ENCODE measurements around the gene EPC1.
"Not testable (repeated sequence)": the region's sequence is repeated elsewhere in the genome, so short reads cannot be mapped to it uniquely, and the experiment has no call there.

The EPC1 gene, protein sequence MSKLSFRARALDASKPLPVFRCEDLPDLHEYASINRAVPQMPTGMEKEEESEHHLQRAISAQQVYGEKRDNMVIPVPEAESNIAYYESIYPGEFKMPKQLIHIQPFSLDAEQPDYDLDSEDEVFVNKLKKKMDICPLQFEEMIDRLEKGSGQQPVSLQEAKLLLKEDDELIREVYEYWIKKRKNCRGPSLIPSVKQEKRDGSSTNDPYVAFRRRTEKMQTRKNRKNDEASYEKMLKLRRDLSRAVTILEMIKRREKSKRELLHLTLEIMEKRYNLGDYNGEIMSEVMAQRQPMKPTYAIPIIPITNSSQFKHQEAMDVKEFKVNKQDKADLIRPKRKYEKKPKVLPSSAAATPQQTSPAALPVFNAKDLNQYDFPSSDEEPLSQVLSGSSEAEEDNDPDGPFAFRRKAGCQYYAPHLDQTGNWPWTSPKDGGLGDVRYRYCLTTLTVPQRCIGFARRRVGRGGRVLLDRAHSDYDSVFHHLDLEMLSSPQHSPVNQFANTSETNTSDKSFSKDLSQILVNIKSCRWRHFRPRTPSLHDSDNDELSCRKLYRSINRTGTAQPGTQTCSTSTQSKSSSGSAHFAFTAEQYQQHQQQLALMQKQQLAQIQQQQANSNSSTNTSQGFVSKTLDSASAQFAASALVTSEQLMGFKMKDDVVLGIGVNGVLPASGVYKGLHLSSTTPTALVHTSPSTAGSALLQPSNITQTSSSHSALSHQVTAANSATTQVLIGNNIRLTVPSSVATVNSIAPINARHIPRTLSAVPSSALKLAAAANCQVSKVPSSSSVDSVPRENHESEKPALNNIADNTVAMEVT

DNA sequence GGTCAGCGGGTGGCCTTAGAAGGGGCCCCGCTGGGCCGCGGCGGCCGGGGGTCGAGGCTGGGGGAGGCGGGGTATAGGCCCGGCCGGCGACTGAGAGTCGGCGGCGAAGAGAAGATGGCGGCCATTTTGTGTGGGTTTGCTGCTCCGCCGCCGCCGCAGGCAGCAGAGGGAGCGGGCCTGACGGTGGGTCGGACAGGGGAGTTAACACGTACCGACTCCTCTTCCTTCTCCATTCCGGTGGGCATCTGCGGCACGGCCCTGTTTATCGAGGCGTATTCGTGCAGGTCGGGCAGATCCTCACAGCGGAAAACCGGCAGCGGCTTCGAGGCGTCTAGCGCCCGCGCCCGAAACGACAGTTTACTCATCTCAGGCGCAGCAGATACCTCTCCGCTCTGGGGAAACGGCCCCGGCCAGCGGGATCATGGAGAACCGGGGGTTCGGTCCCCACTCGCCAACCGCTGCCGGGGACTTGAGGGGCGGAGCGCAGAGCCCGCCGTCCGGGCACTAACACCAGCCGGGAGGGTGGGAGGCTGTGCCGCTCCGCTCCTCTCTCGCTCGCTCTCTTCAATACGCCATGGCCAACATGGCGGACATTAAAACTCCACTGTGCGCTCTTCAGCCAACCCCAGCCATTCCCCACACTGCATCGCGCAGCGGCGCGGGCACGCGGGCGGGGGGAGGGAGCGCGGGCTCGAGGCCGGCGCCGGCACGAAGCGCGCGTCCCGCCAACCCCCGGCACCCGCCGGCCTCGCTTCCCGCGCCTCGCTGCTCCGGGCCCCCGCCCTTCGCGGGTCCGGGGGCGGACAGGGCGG lies at the start of gene EPC1:
Gene EPC1 (minus strand): TSS at position 608 of the 812 bp plus-strand sequence. CDS start 243 bp downstream, at position 365.
- DNase-seq: peak; percentile 84

DNA sequence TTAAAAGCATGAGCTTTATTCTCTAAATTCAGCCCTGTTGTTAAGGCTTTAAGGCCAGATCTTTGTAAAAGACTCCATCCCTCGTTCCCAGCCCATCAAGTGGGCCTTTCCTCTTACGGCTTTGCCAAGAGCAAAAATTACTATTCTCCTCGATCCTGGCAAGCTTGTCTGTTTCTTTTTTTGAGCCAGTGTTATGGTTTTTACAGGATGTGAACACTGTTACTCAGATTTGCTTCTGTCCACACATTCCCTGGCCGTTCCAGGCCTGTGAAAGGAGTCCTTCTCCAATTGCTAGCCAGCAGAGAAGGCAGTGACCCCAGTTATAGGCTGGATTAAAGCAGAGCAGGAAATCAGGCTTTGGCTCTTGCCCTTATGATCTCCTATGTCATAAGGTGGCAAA lies 47.0 kb upstream of the EPC1 start:
- DNase-seq: no peak

DNA sequence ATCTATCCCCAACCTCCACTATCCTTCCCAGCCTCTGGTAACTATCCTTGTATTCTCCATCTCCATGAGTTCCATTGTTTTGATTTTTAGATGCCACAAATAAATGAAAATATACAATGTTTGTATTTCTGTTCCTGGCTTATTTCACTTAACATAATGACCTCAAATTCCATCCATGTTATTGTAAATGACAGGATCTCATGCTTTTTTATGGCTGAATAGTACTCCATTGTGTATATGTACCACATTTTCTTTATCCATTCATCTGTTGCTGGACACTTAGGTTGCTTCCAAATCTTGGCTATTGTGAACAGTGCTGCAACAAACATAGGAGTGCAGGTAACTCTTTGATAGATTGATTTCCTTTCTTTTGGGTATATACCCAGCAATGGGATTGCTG lies 45.3 kb upstream of the EPC1 start:
- DNase-seq: not testable (repeated sequence)

DNA sequence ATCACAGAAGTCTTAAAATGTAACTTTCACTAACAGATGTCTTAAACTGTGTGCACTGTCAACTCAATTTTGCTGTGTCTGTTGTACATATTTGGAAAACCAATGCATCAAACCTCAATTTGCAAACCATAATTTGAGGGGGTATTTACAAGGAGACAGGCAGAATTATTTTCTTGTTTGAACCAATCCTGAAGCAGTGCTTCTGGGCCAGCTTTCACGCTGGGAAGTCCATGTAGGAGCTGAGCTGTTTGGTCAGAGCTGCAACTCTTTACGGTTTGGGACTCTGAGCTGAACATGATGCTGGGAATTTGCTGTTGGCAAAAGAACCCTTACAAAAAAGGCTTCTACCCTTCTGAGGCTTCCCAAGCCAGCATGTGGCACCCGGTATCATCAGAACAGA lies 43.2 kb upstream of the EPC1 start:
- no peak for DNase-seq

DNA sequence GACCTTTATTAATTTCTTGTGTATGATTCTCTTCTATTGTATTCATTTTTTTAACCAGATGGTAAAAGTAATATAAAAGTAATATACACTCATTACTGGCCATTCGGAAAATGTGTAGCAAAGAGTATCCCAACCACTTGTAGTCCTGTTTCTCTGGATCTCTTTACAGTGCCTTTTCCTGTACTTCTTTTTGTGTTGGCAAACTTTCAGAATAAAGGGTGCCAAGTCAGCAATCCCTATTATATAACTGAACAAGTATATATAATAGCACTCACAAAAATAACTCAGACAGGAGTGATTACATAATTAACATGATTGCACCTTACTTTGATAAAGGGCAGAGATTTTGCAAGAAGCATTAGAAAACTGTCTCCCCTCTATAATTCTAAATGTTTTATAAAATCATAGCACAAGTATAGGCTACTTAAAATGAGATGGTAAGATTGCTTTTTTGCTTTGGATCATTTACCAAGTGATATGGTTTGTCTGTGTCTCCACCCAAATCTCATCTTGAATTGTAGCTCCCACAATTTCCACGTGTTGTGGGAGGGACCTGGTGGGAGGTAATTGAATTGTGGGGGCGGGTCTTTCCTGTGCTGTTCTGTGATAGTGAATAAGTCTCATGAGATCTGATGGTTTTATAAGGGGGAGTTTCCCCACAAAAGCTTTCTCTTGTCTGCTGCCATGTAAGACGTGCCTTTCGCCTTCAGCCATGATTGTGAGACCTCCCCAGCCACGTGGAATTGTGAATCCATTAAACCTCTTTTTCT lies 41.5 kb upstream of the EPC1 start:
- no peak for DNase-seq

DNA sequence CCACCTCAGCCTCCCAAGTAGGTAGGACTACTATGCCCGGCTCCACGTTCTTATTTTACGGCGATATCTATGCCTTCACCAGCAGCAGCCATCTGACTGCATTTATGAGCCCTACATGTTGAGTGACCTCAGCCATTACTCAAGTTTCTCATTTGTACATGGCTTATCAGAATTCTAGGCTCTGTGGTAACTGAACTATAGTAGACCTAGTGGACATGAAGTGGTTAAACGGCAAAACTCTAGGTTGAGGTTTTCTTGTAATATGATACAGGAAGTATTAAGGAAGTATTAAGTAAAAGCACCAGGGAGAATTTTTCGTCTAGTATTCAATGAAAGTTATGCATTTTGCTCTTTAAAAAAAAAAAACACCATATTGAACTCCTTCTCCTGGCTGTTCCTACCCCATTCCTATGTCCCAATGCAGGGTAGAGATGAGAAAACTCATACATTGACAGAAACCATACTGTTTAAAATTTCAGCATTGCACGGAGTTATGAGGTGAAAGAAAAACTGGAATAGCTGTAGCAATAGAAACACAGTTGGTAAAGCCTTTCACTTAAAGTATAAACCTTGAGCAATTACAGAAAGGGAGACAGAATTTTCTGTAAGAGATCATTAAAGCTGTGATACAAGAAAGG lies 39.8 kb upstream of the EPC1 start:
- DNase-seq: no peak

DNA sequence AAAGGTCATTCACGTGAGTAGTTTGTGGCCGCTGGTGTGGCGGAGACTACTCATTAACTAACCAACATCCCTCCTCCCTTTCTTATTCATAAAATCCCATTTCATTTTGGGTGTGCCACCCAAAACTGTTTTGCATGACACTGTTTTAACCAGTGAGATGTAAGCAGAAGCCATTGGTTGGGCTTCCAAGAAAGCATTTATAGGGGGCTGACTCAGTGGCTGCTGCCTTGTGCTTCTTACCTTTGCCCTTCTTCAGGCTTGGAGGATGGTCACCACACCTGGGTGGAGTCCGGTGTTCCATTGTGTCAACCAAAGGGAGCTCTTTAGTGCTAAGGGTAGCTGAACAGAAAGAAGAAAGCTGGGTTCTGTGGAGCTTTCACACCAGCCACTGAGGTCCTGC lies 37.2 kb upstream of the EPC1 start:
- no peak for DNase-seq

DNA sequence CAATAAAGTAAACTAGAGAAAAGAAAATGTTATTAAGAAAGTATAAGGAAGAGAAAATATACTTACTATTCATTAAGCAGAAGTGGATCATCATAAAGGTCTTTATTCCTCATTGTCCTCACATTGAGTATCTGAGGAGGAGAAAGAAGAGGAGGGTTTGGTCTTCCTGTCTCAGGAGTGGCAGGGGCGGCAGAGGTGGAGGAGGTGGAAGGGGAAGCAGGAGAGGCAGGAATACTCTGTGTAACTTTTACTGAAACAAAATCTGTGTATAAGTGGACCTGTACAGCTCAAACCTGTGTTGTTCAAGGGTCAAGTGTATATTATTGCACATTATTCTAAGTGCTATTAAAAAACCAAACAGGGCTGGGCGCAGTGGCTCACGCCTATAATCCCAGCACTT lies 34.2 kb upstream of the EPC1 start:
- DNase-seq: no peak

DNA sequence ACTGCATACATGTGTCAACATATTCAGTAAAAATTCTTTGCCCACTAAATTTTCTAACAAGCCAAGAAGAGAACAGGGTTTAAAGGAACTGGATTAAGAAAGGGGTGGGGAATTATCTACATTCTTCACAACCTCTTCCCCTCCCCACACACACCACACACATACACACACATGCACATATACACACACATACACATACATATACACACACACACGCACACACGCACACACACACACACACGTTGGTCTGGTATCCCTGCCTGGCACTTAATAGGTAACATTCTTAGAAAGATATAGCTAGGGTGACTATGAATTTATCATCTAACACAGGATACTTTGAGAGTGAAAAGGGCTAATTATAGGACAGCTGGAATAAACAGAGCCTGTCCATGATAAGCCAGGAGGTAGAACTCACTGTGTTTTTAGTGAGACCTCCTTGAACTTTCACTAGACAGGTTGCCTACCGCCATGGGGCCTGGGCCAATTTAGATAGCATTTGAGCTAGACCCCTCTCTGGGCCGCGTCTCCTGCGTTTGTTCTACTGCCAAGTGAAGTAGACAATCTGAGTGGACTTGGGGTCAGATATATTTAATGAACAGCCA lies 33.1 kb upstream of the EPC1 start:
- DNase-seq: no peak

DNA sequence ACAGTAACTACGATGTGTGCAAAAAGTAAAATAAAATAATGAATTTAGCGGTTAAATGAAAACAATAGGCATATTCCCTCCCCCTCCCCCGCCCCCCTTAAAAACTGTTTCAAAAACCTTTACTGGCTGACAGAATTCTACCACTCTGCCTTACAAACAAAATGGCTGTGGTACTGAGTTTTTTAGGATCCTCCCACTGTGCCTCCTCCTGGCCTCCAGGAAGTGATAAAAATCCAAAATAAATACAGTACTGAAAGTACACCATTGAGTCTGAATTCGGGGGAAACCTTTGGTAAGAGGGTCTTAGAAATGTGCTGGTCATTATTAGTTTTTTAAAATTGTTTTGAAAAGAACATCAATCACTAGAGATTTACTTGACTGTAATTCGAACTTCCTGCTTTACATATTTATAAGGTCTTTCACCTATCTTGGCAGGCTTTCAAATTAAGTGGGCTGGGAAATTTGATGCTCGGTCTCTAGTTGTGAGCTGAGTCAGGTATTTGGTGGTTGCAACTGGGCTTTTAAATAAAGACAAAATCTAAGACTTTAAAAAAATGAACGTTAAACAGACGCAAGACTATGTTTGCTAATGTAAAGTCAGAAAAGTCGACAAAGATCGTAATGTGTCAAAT lies 32.5 kb upstream of the EPC1 start:
- DNase-seq: no peak

DNA sequence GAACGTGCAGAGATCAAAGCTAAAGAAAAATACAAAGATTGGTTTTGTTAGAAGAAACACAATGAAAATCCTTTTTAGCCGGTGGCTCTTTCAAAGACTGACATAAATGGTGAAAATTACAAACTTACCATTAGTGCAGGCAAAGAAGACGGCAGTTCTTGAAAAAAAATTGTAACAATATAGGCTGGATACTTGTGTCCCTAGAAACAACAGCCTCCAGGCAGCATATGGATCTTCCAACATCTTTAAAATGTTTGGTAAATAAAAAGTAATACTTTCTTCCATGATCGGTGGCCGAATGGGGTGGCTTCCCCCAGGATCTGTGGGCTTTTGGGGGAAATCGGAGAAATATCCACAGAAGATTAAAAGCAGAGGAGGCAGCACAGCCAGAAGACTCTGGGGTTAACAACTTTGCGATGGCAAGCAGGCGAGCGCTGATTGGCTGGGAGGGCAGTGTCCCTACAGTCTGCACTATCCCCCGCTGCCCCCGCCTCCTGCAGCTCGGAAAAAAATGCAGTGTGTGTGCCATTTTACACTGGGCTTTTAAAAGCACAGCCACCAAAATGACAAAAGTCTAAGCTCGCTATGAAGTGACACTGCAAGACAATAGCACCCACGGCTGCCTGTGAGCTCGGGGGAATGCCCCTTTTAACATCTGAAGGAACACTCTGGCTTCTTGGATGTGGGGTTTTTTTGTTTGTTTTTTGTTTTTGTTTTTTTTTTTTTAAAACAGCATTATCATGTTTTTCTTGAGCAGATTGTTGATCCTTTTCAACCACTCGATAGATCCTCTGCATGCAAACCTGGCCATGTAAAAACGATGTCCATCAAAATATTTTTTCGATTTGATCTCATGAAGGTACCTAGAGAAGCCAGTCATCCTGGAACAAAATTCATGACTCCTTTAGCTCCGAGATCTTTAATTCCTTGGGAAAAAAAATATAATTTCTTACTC lies 31.7 kb upstream of the EPC1 start:
- peak; percentile 57 for DNase-seq

DNA sequence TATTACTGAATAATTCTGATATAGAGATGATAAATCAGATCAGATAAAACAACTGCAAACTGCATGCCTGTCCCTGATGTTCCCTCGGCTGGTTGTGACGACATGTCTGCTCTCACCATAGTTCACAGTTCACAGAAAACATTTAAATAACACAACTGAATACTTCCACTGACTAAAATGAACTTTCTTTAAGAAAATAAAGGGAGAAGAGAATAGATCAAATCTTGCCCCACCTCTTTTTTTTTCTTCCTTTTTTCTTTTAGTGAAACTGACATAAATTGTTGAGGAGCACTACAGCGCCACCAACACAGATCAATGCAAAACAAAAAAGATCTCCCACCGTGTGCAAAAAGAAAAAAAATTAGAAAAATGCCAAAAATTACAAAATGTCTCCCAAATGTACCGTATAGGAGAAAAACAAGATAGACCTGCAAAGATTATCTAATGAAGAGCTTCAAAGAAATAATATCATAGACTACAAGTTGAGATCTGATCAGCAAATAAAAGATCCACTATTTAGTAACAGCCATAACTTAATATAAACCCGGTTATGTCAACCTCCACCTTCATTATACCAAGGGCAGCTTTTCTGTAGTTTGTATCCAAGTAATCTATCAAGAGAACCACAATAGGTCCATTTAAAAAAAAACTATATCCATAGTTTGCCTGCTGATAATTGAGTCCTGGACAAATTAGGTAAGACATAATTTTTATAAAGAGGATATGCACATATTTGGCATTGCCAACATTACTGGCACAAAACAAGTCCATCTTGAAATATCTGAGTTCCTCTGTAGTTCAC lies 30.7 kb upstream of the EPC1 start:
- no peak for DNase-seq

DNA sequence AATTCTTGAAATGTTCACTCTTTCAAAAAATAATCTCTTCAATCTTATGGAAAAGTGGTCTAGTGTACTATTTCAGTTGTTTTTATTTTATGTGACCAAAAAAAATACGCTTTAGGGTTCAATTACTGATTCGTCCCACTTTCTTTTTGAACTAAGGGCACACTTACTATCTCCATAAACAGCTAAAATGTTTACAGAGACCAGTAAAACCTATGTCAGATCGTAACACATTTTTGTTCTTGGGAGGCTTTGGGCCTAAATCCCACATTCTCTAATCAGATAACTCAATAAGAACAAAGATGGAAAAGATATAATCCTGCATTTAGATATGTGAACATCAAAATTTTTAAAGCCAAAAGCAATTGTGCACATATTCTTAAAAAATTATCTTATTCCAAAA lies 29.8 kb upstream of the EPC1 start:
- DNase-seq: no peak

DNA sequence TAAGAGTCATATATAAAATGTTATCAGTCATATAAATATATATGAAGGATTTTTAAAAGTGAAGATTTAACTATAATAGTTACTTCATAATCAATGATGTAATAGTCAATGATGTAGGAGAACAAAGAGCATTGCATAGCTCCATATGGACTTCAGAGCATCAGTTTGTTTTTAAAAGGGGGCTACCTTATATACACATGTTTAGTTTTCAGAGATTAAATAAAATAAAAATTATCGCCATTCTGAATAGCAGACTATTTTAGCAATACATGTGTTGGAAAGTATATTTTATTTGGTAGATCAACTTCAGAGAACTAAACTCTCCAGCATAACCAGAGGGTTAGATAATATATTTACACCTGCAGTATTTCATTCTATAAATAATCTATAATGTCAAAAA lies 29.1 kb upstream of the EPC1 start:
- DNase-seq: no peak

DNA sequence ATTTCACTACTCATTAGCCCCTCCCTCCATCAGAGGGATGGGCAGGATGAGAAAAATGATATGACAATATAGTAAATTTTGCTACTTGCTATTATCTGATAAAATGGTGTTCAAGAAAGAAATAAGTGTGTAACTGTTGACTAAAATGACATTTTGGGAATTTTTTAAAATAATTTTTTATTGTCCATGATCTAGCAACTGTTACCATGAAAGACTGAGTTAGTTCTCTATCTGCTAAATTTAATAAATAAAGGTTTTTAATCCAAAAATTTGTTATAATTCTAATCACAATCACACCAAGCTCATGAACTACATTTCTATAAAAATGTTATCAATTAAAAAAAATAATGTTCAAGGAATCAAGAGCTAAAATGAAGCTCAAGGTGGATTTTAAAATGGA lies 28.7 kb upstream of the EPC1 start:
- DNase-seq: no peak

DNA sequence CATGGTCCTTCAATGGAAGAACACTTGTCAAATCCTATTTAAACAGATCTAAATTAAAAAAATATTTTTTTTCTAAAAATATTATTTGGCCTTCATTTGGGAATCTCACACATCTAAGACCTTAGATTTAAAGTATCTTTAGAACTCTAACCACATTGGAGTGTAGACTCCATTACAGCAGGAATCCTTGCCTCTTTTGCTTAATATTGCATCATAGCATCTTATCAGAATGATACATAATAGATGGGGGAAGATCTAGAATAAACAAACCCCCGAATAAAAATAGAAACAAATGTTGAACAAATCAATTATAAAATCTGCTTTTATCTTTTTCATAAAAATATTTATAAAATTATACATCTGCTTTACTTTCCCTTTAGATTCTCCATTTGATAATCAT lies 27.6 kb upstream of the EPC1 start:
- no peak for DNase-seq

DNA sequence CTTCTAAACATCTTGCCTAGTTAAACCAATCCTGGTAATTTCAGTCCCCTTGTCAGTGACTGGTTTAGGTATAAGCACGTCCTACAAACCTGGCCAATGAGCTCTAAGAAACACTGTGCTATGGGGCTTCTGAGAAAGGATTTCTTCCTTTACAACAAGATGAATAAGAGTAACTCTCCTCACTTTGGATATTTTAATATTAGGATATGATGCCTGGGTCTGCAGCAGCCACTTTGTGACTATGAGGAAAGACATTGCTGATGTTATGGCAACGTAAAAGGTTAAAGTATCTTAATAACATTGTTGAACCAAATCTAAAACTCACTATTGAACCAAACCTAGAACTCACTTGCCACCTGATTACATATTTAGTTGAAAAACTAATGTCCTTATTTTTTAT lies 26.5 kb upstream of the EPC1 start:
- no peak for DNase-seq

DNA sequence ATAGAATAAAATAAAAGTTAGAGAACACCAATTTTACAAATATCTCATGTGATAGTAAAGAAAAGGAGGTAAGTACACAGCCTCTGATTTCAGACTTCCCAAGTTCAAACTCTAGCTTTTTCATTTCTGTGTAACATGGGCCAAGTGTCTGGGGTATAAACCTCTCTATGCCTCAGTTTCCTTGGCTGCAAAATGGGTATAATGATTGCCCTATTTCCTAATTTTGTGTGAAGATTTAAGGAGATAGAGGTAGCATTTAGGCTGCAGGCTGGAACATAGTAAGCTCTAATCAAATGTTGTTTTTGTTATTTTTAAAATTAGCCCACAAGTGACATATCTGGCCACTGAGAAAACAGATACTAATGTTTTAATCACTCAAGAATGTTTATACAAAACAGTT lies 26.1 kb upstream of the EPC1 start:
- DNase-seq: no peak

All from T1000 (cell line).